ENCODE measurements around the gene TP63.

DNA sequence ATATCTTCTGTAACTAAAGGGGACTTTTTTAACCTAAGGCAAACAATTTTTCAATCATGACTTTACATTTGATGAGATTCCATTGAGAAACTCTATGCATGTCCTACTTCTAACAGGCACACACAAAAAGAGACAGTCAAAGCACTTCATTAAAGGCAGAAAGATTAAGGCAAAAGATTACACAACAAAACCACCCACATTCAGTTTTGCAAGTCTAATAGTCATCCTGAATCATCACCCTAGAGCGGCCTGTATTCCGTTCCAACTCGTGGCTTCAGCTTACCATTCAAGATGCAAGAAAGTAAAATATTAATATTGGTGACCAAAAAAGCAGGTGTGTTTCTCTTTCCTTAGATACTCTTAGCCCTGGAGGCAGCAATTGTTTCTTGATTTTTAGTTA is 283.6 kb downstream of the TP63 start:
- TF ChIP-seq, protein P1, sequence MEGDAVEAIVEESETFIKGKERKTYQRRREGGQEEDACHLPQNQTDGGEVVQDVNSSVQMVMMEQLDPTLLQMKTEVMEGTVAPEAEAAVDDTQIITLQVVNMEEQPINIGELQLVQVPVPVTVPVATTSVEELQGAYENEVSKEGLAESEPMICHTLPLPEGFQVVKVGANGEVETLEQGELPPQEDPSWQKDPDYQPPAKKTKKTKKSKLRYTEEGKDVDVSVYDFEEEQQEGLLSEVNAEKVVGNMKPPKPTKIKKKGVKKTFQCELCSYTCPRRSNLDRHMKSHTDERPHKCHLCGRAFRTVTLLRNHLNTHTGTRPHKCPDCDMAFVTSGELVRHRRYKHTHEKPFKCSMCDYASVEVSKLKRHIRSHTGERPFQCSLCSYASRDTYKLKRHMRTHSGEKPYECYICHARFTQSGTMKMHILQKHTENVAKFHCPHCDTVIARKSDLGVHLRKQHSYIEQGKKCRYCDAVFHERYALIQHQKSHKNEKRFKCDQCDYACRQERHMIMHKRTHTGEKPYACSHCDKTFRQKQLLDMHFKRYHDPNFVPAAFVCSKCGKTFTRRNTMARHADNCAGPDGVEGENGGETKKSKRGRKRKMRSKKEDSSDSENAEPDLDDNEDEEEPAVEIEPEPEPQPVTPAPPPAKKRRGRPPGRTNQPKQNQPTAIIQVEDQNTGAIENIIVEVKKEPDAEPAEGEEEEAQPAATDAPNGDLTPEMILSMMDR (conservative IDR thresholded peaks at IDR 0.05; ENCODE audit: low read depth in 2 of 2), result no peak
- TF ChIP-seq EZH2 (IDR thresholded peaks at IDR 0.05; ENCODE audit: low read depth, unreplicated experiment), result no peak
- no peak for TF ChIP-seq POLR2AphosphoS5 (IDR thresholded peaks at IDR 0.05; ENCODE audit: low read depth)
- TF ChIP-seq NANOG (IDR thresholded peaks at IDR 0.05; ENCODE audit: borderline replicate concordance), result no peak
- TF ChIP-seq, protein P2, sequence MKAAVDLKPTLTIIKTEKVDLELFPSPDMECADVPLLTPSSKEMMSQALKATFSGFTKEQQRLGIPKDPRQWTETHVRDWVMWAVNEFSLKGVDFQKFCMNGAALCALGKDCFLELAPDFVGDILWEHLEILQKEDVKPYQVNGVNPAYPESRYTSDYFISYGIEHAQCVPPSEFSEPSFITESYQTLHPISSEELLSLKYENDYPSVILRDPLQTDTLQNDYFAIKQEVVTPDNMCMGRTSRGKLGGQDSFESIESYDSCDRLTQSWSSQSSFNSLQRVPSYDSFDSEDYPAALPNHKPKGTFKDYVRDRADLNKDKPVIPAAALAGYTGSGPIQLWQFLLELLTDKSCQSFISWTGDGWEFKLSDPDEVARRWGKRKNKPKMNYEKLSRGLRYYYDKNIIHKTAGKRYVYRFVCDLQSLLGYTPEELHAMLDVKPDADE (IDR thresholded peaks at IDR 0.05), result no peak
- TF ChIP-seq, protein P3, sequence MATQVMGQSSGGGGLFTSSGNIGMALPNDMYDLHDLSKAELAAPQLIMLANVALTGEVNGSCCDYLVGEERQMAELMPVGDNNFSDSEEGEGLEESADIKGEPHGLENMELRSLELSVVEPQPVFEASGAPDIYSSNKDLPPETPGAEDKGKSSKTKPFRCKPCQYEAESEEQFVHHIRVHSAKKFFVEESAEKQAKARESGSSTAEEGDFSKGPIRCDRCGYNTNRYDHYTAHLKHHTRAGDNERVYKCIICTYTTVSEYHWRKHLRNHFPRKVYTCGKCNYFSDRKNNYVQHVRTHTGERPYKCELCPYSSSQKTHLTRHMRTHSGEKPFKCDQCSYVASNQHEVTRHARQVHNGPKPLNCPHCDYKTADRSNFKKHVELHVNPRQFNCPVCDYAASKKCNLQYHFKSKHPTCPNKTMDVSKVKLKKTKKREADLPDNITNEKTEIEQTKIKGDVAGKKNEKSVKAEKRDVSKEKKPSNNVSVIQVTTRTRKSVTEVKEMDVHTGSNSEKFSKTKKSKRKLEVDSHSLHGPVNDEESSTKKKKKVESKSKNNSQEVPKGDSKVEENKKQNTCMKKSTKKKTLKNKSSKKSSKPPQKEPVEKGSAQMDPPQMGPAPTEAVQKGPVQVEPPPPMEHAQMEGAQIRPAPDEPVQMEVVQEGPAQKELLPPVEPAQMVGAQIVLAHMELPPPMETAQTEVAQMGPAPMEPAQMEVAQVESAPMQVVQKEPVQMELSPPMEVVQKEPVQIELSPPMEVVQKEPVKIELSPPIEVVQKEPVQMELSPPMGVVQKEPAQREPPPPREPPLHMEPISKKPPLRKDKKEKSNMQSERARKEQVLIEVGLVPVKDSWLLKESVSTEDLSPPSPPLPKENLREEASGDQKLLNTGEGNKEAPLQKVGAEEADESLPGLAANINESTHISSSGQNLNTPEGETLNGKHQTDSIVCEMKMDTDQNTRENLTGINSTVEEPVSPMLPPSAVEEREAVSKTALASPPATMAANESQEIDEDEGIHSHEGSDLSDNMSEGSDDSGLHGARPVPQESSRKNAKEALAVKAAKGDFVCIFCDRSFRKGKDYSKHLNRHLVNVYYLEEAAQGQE (IDR thresholded peaks at IDR 0.05; ENCODE audit: unreplicated experiment), result no peak

Measured in GM23338 (cell line).